GM23248 (cell line): ENCODE measurements around the gene NFIA. TPM values are rescaled to one million over a fixed set of nuclear protein-coding genes. Genes with fewer than 3 reads are reported as not detected.

Experiments
- DNase-seq: peaks from one replicate; pipeline ENCODE4 v3.0.0-alpha.2; 2015
- H2AFZ ChIP-seq: fragments of 200-600 bp; sonication (generic); 2 replicates; pipeline ENCODE4 v1.6.1; 2016; ENCODE audit warnings: antibody characterized with exemption
- H3F3A ChIP-seq: fragments of 200-600 bp; sonication (generic); 2 replicates; pipeline ENCODE4 v1.6.1; 2016; ENCODE audit warnings: mild to moderate bottlenecking, antibody characterized with exemption, mixed run types; ENCODE audit not compliant: insufficient read depth
- H3K27ac ChIP-seq: fragments of 200-600 bp; sonication (generic); 2 replicates; pipeline ENCODE4 v1.5.1; 2016; ENCODE audit warnings: mild to moderate bottlenecking
- H3K27me3 ChIP-seq: fragments of 200-600 bp; sonication (generic); replicated peaks from 2 replicates; pipeline ENCODE4 v1.6.1; 2016; ENCODE audit warnings: mild to moderate bottlenecking; ENCODE audit not compliant: insufficient read depth
- H3K36me3 ChIP-seq: fragments of 200-600 bp; sonication (generic); 2 replicates; pipeline ENCODE4 v1.6.1; 2016; ENCODE audit warnings: low read depth, mild to moderate bottlenecking
- H3K4me1 ChIP-seq: fragments of 200-600 bp; sonication (generic); 2 replicates; pipeline ENCODE4 v1.6.1; 2016; ENCODE audit warnings: mild to moderate bottlenecking; ENCODE audit not compliant: insufficient read depth
- H3K4me2 ChIP-seq: fragments of 200-600 bp; sonication (generic); one replicate; pipeline ENCODE4 v1.6.1; 2016; ENCODE audit warnings: mild to moderate bottlenecking; ENCODE audit not compliant: unreplicated experiment
- H3K4me3 ChIP-seq: fragments of 200-600 bp; sonication (generic); 2 replicates; pipeline ENCODE4 v1.5.1; 2016; ENCODE audit warnings: mild to moderate bottlenecking
- H3K79me2 ChIP-seq: fragments of 200-600 bp; sonication (generic); 2 replicates; pipeline ENCODE4 v1.6.1; 2016; ENCODE audit warnings: mild to moderate bottlenecking; ENCODE audit not compliant: insufficient read depth
- H3K9ac ChIP-seq: fragments of 200-600 bp; sonication (generic); 2 replicates; pipeline ENCODE4 v1.6.1; 2016; ENCODE audit warnings: mild to moderate bottlenecking
- H3K9me2 ChIP-seq: fragments of 200-600 bp; sonication (generic); 2 replicates; pipeline ENCODE4 v1.6.1; 2016; ENCODE audit warnings: mixed run types, mild to moderate bottlenecking, moderate library complexity; ENCODE audit not compliant: insufficient read depth
- H3K9me3 ChIP-seq: fragments of 200-600 bp; sonication (generic); one replicate; pipeline ENCODE4 v1.6.1; 2017; ENCODE audit warnings: low read depth
- H4K20me1 ChIP-seq: fragments of 200-600 bp; sonication (generic); 2 replicates; pipeline ENCODE4 v1.6.0; 2016; ENCODE audit not compliant: insufficient read depth
- EZH2 ChIP-seq: fragments of 200-600 bp; sonication (generic); IDR thresholded peaks from 2 replicates; pipeline ENCODE4 v1.6.1; 2018; ENCODE audit warnings: antibody characterized with exemption, mild to moderate bottlenecking; ENCODE audit not compliant: insufficient read depth, poor library complexity, severe bottlenecking
- EZH2phosphoT487 ChIP-seq: fragments of 200-600 bp; sonication (generic); IDR thresholded peaks from 2 replicates; pipeline ENCODE4 v1.6.1; 2018; ENCODE audit warnings: antibody characterized with exemption, moderate library complexity, mild to moderate bottlenecking, low read depth; ENCODE audit not compliant: insufficient read depth
- WGBS, 2 experiments: methylation state at CpG; one replicate each; pipeline ENCODE4 v1.1.6; 2015 to 2017; ENCODE audit warnings: low lambda C conversion rate in 2 of 2, low coverage in 1 of 2; ENCODE audit errors: missing lambda C conversion rate in 2 of 2; 5-methylcytosine and 5-hydroxymethylcytosine counted together
- in situ Hi-C: fragments of 300-500 bp; cut with MboI; formaldehyde crosslinking; loops from 2 replicates; pipeline ENCODE4 v1.15.0; 2020
- polyA plus RNA-seq: library from polyadenylated mRNA; unstranded; fragments of >200 nt; fragmentation: Nextera tagmentation; extraction: Ambion mirVana; gene quantifications from 2 replicates; pipeline ENCODE4 v1.2.1, GENCODE V29; 2016
- total RNA-seq: library from RNA; depleted of rRNA; stranded (reverse); fragments of >200 nt; shearing (Covaris generic); gene quantifications from 2 replicates; pipeline ENCODE4 v1.2.3, GENCODE V29; 2014

Gene NFIA
- total and polyA plus RNA-seq, 2 experiments from 2014 or later, result 3.4 to 8.8 TPM

DNA sequence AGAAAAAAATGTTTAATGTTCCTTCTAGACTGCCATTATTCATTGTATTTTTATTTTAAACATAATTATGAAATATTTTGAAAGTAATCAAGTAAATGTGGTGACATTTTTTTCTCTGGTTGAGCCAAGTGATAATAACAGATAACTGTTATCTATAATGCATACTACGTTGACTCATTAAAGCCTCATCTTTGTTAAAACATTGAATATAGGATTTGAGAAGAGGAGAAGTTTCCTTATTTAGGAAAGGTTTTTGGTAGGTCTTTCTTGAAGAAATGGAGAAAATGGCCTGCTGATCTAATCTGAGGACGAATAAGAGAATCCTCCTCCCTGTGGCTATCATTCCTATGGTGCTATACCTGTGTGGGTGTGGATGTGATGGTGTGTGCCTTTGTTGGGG lies 89.0 kb downstream of the NFIA start:
- no peaks in the 10 kb centered on the region for H3K27me3 ChIP-seq
- H3K4me1 ChIP-seq, result peaks cover 26% of the 10 kb centered on the region
- H3K9ac ChIP-seq, result no peak overlapping the region
- H3K4me2 ChIP-seq, result peak overlapping the region; percentile 45
- DNase-seq, result no peak
- TF ChIP-seq EZH2phosphoT487, result no peak
- no peak for TF ChIP-seq EZH2
- no peaks in the 10 kb centered on the region for H3K36me3 ChIP-seq
- WGBS, 2 experiments, result 89 to 94% methylated on average over 2 of the region's 2 CpGs
- H3K9me2 ChIP-seq, result no peaks in the 10 kb centered on the region
- H3K9me3 ChIP-seq, result no peaks in the 10 kb centered on the region
- H3K79me2 ChIP-seq, result no peaks in the 10 kb centered on the region
- 0 out of 2 replicates have a peak, but pooled peaks cover 3% of the 10 kb centered on the region for H3F3A ChIP-seq
- in situ Hi-C loops, result no loop called here
- H4K20me1 ChIP-seq, result no peaks in the 10 kb centered on the region
- H3K4me3 ChIP-seq, result no peak overlapping the region
- H3K27ac ChIP-seq, result no peak overlapping the region
- no peak overlapping the region for H2AFZ ChIP-seq

DNA sequence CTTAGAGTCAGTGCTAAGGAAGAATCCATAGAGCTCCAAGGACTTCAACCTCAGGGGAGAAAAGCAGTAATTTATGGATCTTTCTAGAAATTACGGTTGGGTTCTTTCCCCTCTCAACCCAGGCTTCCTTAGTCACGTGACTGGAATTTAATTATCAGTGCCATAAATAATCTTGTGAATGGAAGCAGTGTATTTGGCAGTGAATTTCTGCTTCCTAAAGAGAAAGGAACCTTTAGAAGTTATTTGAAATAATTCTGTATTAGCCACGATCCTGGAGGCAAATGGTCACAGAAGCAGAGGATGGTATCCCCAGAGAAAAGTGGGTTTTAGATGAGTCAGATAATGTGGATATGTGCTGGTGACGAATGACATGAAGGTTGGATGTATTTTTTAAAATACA lies 89.6 kb downstream of the NFIA start:
- H3K27me3 ChIP-seq, result no peaks in the 10 kb centered on the region
- no peak overlapping the region for H3K4me3 ChIP-seq
- 51 to 53% methylated on average over 4 of the region's 4 CpGs for WGBS, 2 experiments
- no peaks in the 10 kb centered on the region for H4K20me1 ChIP-seq
- H3K9ac ChIP-seq, result no peak overlapping the region
- no peaks in the 10 kb centered on the region for H3K79me2 ChIP-seq
- DNase-seq, result no peak
- H3K36me3 ChIP-seq, result no peaks in the 10 kb centered on the region
- peak overlapping the region; percentile 17 for H3K4me2 ChIP-seq
- H2AFZ ChIP-seq, result no peak overlapping the region
- H3K9me2 ChIP-seq, result no peaks in the 10 kb centered on the region
- in situ Hi-C loops, result no loop called here
- no peak overlapping the region for H3K27ac ChIP-seq
- 0 out of 2 replicates have a peak, but pooled peaks cover 3% of the 10 kb centered on the region for H3F3A ChIP-seq
- peaks cover 26% of the 10 kb centered on the region for H3K4me1 ChIP-seq
- no peak for TF ChIP-seq EZH2phosphoT487
- no peak for TF ChIP-seq EZH2
- no peaks in the 10 kb centered on the region for H3K9me3 ChIP-seq

DNA sequence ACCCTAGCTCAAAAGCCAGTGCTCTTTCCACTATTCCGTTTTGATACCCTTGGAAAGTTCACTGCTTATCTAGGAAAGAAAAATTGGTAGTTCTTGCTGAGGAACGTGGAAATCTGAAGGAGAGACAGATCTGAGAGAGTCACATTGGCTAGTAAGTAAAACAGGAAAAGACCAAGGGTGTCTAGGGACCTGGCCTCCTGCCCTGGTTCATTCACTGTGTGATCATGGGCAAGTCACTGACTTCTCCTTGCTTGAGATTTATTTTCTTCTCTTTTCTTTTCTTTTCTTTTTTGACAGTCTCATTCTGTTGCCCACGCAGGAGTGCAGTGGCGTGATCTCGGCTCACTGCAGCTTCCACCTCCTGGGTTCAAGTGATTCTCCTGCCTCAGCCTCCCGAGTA lies 90.8 kb downstream of the NFIA start:
- in situ Hi-C loops, result no loop called here
- no peaks in the 10 kb centered on the region for H3K79me2 ChIP-seq
- no peaks in the 10 kb centered on the region for H3K27me3 ChIP-seq
- H3K9me2 ChIP-seq, result no peaks in the 10 kb centered on the region
- TF ChIP-seq EZH2phosphoT487, result no peak
- no peak for TF ChIP-seq EZH2
- 80 to 82% methylated on average over 6 of the region's 6 CpGs for WGBS, 2 experiments
- H2AFZ ChIP-seq, result no peak overlapping the region
- 0 out of 2 replicates have a peak, but pooled peaks cover 3% of the 10 kb centered on the region for H3F3A ChIP-seq
- no peaks in the 10 kb centered on the region for H3K9me3 ChIP-seq
- peaks cover 26% of the 10 kb centered on the region for H3K4me1 ChIP-seq
- no peak overlapping the region for H3K4me2 ChIP-seq
- H3K9ac ChIP-seq, result no peak overlapping the region
- no peak for DNase-seq
- no peaks in the 10 kb centered on the region for H4K20me1 ChIP-seq
- H3K27ac ChIP-seq, result no peak overlapping the region
- no peak overlapping the region for H3K4me3 ChIP-seq
- no peaks in the 10 kb centered on the region for H3K36me3 ChIP-seq

DNA sequence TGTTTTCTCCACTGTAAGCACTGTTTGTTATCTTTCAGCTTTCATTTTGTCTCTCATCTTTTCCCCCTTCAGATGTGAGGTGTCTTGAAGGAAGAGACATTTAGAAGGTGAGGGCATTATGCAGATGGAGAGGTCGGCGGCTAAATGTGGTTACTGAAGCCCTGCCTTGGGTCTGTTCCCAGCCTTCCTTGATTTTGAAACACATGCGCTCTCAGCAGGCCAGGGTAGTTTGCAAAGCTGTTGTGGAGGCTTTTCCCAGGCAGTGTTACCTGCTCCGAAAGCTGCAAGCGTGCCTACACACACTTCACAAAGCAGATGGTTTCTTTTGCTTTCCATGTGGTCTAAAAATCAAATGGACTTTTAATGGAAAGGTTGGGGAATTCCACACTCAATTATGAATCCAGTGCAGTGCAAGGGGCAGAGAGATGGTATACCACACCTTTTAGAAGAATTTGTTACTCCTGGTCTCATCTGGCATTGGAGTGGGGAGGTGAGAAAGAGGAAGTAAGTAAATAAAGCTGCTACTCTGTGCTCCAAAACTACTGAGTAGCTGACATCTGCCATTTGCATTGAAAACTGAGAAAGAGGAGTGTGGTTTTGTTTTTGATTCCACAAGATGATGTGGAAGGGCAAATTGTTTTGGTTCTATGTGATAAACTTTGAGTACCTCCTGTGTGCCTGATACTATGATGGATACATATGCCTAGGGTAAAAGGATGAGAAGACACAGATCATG lies 91.9 kb downstream of the NFIA start:
- H3K27me3 ChIP-seq, result no peaks in the 10 kb centered on the region
- 0 out of 2 replicates have a peak, but pooled peaks cover 3% of the 10 kb centered on the region for H3F3A ChIP-seq
- H3K9me3 ChIP-seq, result no peaks in the 10 kb centered on the region
- no peak overlapping the region for H3K4me3 ChIP-seq
- no peak overlapping the region for H3K4me2 ChIP-seq
- 92 to 94% methylated on average over 5 of the region's 5 CpGs for WGBS, 2 experiments
- H3K9me2 ChIP-seq, result no peaks in the 10 kb centered on the region
- TF ChIP-seq EZH2, result no peak
- TF ChIP-seq EZH2phosphoT487, result no peak
- H3K4me1 ChIP-seq, result peaks cover 26% of the 10 kb centered on the region
- no peak for DNase-seq
- no peak overlapping the region for H3K9ac ChIP-seq
- H4K20me1 ChIP-seq, result no peaks in the 10 kb centered on the region
- no peaks in the 10 kb centered on the region for H3K36me3 ChIP-seq
- H3K27ac ChIP-seq, result no peak overlapping the region
- in situ Hi-C loops, result no loop called here
- H2AFZ ChIP-seq, result no peak overlapping the region
- H3K79me2 ChIP-seq, result no peaks in the 10 kb centered on the region
